CD4-positive, alpha-beta T cell treated with Interleukin-15 for 4 hours (primary cell): ENCODE measurements around the gene DCAF11.

Source experiments
- DNase-seq: peaks from one replicate; pipeline ENCODE4 v3.0.0-alpha.2; 2020; ENCODE audit warnings: low spot score

Gene DCAF11

GRCh38 chr14:24079491-24080141 lies 35.0 kb upstream of the DCAF11 start:
- DNase-seq: no peak

DNA sequence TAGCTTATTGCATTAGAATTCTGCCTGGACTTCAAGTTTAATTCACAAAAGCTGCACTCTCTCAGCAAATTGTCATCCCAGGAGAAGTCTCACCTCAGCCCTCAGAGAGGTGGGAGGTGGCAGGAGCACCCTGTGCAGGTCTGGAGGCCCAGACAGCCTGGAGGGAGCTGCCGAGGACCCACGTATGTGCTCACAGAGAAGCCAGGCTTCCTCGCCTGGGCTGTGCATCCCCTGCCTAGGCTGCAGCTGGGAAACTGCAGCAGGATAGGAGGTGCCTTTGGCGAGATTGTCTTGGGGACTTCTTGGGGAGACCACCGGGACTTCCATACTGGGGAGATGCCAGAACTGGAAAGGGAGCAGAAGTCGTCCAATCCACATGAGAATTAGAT lies 34.4 kb upstream of the DCAF11 start:
- DNase-seq: no peak

GRCh38 chr14:24080888-24081738 lies 33.5 kb upstream of the DCAF11 start:
- DNase-seq: peak; percentile 63

- no peak for DNase-seq
Observed at GRCh38 chr14:24081739-24082211, 32.8 kb upstream of the DCAF11 start.

DNA sequence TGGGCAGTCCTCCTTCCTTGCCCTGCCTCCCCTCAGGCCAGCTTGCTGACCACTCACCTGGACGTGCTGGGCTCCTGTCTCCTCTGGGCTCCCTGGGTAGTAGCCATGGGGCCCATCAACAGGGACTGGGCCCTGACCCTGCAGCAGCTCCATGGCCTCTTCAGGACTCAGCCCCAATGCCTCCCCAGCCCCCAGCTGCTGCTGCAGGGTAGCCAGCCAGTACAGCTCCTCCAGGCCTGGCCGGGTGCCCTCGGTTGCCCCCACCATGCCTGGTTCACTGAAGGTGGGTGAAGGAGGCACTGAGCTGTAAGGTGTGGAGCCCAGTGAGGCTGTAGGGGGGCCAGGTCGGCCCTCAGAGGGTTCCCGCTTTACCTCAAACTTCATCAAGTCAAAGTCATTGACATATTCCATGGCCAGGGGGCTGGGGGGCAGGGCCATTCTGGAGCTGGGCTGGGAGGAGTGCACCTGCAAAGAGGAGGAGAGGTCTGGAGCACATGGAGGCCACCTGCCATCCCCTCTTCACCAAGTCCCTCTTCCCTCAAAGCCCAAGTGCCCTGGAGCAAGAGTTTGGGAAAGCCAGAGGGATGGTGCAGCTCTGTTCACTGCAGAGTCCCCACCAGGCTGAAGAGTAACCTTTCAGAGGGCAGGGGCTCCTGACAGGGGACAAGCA lies 32.0 kb upstream of the DCAF11 start:
- DNase-seq: no peak

- DNase-seq: no peak
Observed at GRCh38 chr14:24083462-24083861, 31.1 kb upstream of the DCAF11 start.

GRCh38 chr14:24084440-24084839 lies 30.1 kb upstream of the DCAF11 start:
- DNase-seq: no peak

- DNase-seq: no peak
Observed at GRCh38 chr14:24085215-24085614, 29.4 kb upstream of the DCAF11 start.

GRCh38 chr14:24086193-24086955 lies 28.2 kb upstream of the DCAF11 start:
- DNase-seq: no peak

DNA sequence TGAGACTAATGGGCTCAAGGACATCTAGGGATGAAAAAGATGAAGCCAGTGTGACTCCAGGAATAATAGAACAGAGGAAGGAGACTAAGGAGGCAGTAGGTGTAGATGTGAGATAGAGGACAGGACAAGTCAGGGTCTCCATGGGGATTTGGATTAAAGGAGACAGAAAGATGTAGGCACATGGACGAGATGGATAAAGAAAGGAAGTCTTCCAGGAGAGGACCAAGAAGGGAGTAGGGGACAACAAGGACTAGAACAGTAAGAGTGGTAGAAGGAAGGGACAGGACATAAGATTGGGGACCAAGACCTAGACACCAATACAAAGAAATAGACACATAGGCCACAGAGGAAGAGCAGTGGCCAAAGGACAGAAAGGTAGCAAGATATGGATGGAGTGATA lies 27.6 kb upstream of the DCAF11 start:
- DNase-seq: no peak

GRCh38 chr14:24088095-24088494 lies 26.5 kb upstream of the DCAF11 start:
- no peak for DNase-seq

DNA sequence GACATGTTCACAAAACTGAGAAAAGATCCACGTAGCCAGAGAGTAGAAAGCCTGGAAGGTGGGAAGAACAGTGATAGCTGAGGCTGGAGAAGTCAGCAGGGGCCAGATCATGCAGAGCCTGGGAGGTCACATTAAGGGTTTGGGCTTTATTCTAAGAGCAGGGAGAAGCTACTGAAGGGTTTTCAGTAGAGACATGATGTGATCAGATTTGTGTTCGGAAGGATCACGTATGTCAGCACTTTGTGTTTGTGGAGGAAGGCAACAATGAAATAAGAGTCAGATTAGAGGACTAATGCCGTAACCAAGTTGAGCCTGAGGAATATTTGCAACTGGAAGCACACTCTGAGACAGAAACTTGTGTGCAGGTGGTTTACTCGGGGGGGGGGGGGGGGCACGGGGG lies 24.7 kb upstream of the DCAF11 start:
- DNase-seq: no peak

DNA sequence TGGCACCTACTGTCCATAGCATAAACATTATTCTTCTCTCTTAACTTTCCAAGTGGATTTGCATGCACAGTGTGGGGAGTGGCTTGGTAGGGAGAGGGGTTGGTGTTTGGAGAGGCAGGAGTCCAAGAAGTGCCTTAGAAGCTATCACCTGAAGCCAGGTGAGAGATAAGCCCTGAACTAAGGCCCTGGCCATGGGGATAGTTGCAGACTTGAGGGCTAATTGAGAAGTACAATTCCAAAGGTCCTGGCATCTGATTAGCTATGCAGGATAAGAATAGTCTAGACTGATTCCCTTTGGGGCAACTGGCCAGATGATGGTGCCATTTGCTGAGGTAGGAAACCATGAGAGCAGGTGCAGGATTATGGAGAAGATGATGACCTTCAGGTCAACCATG lies 22.5 kb upstream of the DCAF11 start:
- DNase-seq: no peak

DNA sequence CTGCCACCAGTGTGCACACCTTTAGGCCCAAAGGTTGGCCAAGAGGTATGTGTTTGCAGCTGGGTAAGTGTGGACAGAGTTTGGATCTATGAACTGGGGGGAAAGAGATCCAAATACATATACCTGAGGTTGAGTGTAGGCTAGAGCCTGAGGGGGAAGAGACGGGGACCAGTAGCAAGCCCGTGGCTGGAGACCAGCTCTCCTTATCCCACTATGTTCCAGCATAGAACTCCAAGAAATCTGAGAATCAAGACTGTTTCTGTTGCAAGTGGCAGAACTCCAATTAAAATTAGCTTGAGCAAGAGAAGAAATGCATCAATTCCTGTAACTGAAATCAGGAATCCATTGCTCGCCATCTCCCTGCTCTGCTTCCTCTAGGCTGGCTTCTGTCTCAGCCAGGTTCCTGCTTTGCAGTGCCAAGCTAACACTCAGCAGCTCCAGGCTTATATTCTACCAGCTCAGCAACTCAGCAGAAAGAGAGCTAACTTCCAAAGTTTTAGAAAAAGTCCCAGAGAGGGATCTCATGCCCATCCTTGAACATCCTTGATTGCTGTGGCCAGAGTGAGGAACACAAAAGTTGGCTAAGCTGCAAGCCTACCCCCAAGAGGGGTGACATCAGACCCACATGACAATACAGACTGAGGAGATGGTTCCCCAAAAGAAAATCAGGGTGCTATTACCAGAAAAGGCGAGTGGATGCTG lies 21.9 kb upstream of the DCAF11 start:
- DNase-seq: no peak

GRCh38 chr14:24093207-24093900 lies 21.2 kb upstream of the DCAF11 start:
- DNase-seq: no peak

GRCh38 chr14:24093901-24094840 lies 20.4 kb upstream of the DCAF11 start, which contains the start of gene PCK2:
PCK2 (plus strand) TSS chr14:24094311; CDS start chr14:24094406, 95 bp downstream.
- DNase-seq: peak; percentile 53

DNA sequence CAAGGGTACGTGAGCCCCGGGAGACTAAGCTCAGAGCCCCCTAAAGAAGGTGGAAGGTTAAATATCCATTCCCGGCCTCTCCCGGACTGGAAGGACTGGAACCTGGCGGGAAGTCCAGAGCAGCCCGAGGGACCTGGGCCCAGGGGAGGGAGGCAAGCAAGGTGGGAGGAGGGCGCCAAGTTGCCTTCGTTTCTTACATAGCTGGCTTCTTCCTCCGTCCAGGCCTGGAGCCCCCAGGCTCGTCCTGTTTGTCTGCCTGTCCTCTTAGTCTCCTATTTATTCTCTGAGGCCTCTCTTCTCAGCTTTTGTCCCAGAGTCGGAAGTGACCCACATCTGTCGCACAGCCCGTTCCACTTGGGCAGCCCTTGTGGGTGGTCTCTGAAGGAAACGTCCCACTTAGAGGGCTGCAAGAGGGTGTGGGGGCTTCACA lies 19.7 kb upstream of the DCAF11 start:
- no peak for DNase-seq

- DNase-seq: peak; percentile 21
Observed at GRCh38 chr14:24095271-24096068, 19.1 kb upstream of the DCAF11 start.
